Stimulated activated CD4-positive, alpha-beta T cell treated with anti-CD3 and anti-CD28 coated beads, TNF-alpha, amount 100 ng/mL, for 24 hours (primary cell): ENCODE results near the gene EMC6.
A peak's percentile ranks its signal among the peaks of the same experiment; 100 is the strongest.

ENCODE experiments used
- DNase-seq, 3 experiments: peaks; one replicate each; pipeline ENCODE4 v3.0.0-alpha.2; 2020; ENCODE audit warnings: low read depth in 3 of 3

Gene EMC6

DNA sequence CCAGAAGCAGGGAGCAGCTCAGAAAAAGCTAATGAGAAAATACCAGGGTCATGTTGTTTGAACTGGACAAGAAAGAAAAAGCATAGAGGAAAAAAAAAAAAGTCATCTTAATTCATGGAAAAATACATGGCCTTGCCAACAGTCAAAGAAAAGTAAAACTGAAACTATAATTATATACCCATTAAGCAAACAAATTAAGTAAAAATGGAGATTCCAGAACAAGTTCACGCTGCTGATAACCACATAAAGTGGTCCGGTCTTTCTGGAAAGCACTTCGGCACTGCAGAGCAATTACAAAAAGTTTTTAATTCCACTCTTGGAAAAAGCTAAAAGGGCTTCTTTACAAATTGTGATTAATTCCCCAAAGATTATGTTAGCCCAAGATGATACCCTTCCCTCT is 39.8 kb downstream of the EMC6 start:
- DNase-seq = no peak

- peak; percentile 40 to 60 (median 59) for DNase-seq
Measured at GRCh38 chr17:3710951-3711383, 42.4 kb downstream of the EMC6 start.

DNA sequence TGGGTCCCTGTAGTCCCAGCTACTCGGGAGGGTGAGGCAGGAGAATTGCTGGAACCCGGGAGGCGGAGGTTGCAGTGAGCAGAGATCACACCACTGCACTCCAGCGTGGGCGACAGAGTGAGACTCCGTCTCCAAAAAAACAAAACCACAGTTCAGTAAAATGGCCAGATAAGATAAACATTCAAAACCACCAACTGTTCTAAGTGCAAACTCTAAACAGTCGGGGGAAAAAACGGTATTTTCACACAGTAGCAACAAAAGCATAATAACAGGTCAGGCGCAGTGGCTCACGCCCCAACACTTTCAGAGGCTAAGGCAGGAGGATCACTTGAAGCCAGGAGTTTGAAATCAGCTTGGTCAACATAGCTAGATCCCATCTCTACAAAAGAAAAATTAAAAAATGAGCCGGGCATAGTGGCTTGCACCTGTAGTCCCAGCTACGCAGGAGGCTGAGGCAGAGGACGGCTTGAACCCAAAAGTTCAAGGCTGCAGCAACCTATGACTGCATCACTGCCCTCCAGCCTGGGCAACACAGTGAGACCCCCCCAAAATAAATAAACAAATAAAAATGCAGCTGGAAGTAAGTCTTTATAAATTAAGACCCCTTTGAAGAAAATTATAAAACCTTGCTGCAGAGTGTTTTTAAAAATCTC is 44.3 kb downstream of the EMC6 start:
- peak in 1 of 3 experiments; percentile 44 for DNase-seq

GRCh38 chr17:3715296-3715695 is 46.7 kb downstream of the EMC6 start:
- no peak for DNase-seq

GRCh38 chr17:3718201-3718600 is 49.6 kb downstream of the EMC6 start:
- no peak for DNase-seq

DNA sequence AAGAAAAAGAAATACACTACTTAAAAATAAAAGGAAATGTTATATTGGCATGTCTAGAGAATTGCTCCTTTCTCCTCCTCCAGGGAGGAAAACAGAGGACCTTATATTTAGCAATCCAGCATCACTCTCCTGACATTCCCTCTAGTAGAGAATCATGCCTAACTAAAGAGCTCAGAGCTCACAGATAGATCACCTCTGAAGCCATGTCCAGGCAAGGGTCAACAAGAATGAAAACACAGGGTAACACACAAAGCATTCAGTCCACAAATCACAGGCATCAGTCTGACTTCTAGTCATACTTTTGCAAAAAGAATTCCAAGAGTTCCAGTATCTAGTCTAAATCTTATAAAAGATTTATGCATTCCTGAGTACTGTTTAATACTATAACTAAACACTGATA is 50.7 kb downstream of the EMC6 start:
- no peak for DNase-seq
